ENCODE measurements around the gene RTEL1. TPM values are rescaled to one million over a fixed set of nuclear protein-coding genes. Genes with fewer than 3 reads are reported as not detected.

Gene RTEL1
- total RNA-seq, 1 experiment from 2014 or later, result 39.2 TPM

DNA sequence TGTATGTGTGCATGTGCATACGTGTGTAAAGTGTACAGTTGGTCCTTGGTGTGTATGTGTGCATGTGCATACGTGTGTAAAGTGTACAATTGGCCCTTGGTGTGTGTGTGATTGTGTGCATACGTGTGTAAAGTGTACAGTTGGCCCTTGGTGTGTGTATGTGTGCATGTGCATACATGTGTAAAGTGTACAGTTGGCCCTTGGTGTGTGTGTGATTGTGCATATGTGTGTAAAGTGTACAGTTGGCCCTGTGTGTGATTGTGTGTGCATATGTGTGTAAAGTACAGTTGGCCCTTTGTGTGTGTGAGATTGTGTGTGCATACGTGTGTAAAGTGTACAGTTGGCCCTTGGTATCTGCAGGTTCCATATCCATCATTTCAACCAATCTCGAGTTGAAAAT lies 73.3 kb downstream of the RTEL1 start:
- TF ChIP-seq, protein P1, sequence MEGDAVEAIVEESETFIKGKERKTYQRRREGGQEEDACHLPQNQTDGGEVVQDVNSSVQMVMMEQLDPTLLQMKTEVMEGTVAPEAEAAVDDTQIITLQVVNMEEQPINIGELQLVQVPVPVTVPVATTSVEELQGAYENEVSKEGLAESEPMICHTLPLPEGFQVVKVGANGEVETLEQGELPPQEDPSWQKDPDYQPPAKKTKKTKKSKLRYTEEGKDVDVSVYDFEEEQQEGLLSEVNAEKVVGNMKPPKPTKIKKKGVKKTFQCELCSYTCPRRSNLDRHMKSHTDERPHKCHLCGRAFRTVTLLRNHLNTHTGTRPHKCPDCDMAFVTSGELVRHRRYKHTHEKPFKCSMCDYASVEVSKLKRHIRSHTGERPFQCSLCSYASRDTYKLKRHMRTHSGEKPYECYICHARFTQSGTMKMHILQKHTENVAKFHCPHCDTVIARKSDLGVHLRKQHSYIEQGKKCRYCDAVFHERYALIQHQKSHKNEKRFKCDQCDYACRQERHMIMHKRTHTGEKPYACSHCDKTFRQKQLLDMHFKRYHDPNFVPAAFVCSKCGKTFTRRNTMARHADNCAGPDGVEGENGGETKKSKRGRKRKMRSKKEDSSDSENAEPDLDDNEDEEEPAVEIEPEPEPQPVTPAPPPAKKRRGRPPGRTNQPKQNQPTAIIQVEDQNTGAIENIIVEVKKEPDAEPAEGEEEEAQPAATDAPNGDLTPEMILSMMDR (IDR thresholded peaks at IDR 0.05; ENCODE audit: unreplicated experiment), result no peak
- intact Hi-C loops (cut with micrococcal nuclease), result no loop called here
- Mint-ChIP-seq H3K36me3 (ENCODE audit: insufficient read depth, unreplicated experiment) (peaks cover 33% of the 10 kb centered on the region), H3K27me3 (ENCODE audit: insufficient read depth, unreplicated experiment) (no peaks in the 10 kb centered on the region), H3K27ac (ENCODE audit: low read depth, unreplicated experiment) (no peak overlapping the region), H3K4me1 (ENCODE audit: insufficient read depth, unreplicated experiment) (no peaks in the 10 kb centered on the region), H3K4me3 (ENCODE audit: unreplicated experiment) (no peak overlapping the region), H3K9me3 (ENCODE audit: unreplicated experiment) (no peaks in the 10 kb centered on the region)
- CTCF ChIA-PET, result no interaction called here
- POLR2A ChIA-PET, result no interaction called here
- no peak for DNase-seq (ENCODE audit: unreplicated experiment)
- no TSS peak for BruUV-seq (replicated peaks)

DNA sequence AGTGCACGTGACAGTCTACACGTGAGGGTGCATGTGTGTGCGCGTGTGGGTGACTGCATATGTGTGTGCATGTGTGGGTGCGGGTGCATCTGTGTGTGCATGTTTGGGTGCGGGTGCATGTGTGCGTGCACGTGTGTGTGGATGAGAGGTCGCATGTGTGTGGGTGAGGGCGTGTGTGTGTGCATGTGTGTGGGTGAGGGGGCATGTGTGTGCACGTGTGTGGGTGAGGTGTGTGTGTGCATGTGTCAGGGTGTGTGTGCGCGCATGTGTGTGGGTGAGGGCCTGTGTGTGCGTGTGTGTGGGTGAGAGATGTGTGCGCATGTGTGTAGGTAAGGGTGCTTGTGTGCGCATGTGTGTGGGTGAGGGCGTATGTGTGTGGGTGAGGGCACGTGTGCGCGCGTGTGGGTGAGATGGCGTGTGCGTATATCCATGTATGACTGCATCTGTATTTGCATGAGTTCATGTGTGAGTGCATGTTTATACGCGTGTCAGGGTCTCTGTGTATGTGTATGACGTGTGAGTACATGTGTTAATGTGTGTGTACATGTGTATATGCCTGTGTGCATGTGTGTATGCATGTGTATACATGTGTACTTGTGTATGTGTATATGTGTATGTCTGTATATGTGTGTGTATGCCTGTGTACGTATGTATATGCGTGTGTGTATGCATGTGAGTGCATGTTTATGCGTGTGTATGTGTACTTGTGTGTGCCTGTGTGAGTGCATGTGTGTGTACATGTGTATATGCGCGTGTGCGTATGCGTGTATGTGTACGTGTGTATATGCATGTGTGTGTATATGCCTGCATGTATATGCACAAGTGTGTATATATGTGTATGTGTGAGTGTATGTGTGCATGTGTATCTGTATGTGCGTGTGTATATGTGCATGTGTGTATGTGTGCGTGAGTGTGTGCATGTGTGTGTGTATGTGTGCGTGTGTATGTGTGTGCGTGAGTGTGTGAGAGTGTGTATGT lies 74.3 kb downstream of the RTEL1 start:
- Mint-ChIP-seq H3K27me3 (ENCODE audit: insufficient read depth, unreplicated experiment) (no peaks in the 10 kb centered on the region), H3K27ac (ENCODE audit: low read depth, unreplicated experiment) (no peak overlapping the region), H3K4me3 (ENCODE audit: unreplicated experiment) (no peak overlapping the region), H3K4me1 (ENCODE audit: insufficient read depth, unreplicated experiment) (no peaks in the 10 kb centered on the region), H3K36me3 (ENCODE audit: insufficient read depth, unreplicated experiment) (peaks cover 28% of the 10 kb centered on the region), H3K9me3 (ENCODE audit: unreplicated experiment) (no peaks in the 10 kb centered on the region)
- POLR2A ChIA-PET, result interaction anchor here (1.8 kb wide), 1 partner anchor 25 kb away, joined by 5 read pairs; the partner anchor contains the start of genes ARFRP1 and ZGPAT
- BruUV-seq (replicated peaks), result no TSS peak
- no peak for DNase-seq (ENCODE audit: unreplicated experiment)
- intact Hi-C loops (cut with micrococcal nuclease), result no loop called here
- TF ChIP-seq, protein P1 (IDR thresholded peaks at IDR 0.05; ENCODE audit: unreplicated experiment), result no peak
- CTCF ChIA-PET, result no interaction called here

DNA sequence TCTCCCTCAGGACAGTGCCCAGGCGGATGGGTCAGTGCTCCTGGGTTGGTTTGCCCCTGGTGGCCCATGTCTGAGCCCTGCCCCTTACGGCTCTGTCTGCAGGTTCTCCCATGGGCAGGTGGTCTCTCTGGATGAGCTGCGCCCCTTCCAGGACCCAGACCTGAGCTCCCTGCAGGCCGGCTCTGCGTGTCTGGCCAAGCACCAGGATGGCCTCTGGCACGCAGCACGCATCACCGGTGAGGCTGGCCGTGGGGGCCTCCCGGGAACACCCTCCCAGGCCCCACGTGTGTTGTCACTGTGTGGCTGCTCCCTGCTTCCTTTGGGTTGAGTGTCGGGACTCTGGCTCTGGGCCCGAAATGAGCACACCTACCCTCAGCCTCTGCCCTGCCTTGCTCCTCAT lies 75.0 kb downstream of the RTEL1 start:
- ChIA-PET CTCF (no interaction called here), POLR2A (interaction anchor here (1.8 kb wide), 1 partner anchor 25 kb away, joined by 5 read pairs; the partner anchor contains the start of genes ARFRP1 and ZGPAT)
- no peak for DNase-seq (ENCODE audit: unreplicated experiment)
- Mint-ChIP-seq H3K27ac (ENCODE audit: low read depth, unreplicated experiment) (no peak overlapping the region), H3K36me3 (ENCODE audit: insufficient read depth, unreplicated experiment) (peaks cover 26% of the 10 kb centered on the region), H3K4me3 (ENCODE audit: unreplicated experiment) (no peak overlapping the region), H3K4me1 (ENCODE audit: insufficient read depth, unreplicated experiment) (no peaks in the 10 kb centered on the region), H3K9me3 (ENCODE audit: unreplicated experiment) (no peaks in the 10 kb centered on the region), H3K27me3 (ENCODE audit: insufficient read depth, unreplicated experiment) (no peaks in the 10 kb centered on the region)
- BruUV-seq (replicated peaks), result no TSS peak
- TF ChIP-seq, protein P1 (IDR thresholded peaks at IDR 0.05; ENCODE audit: unreplicated experiment), result no peak
- intact Hi-C loops (cut with micrococcal nuclease), result no loop called here

DNA sequence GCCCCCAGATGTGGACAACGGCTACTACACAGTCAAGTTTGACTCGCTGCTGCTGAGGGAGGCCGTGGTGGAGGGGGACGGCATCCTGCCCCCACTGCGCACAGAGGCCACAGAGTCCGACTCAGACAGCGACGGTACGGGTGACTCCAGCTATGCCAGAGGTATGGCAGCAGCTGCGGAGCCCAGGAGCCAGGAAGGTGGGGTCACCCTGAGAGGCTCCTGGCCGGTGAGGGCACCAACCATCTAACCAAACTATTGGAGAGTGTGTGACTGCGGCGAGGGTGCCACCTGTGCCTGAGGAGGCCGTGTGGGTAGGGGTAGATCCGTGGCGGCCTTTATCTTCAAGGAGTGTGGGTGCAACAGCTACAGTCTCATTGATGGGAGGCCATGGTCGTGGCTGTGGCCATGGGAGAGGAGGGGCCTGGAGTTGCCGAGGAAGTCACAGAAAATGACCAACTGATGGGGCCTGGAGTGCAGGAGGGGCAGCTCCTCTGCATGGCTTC lies 75.5 kb downstream of the RTEL1 start:
- no peak overlapping the region for H3K4me3 Mint-ChIP-seq (ENCODE audit: unreplicated experiment)
- ChIA-PET CTCF (no interaction called here), POLR2A (interaction anchor here (1.1 to 1.8 kb wide), 2 partner anchors 15 to 26 kb away, joined by 3 to 5 read pairs; partner anchors contain the start of genes ARFRP1 and ZGPAT)
- H3K4me1 Mint-ChIP-seq (ENCODE audit: insufficient read depth, unreplicated experiment), result no peaks in the 10 kb centered on the region
- H3K27ac Mint-ChIP-seq (ENCODE audit: low read depth, unreplicated experiment), result no peak overlapping the region
- no TSS peak for BruUV-seq (replicated peaks)
- H3K9me3 Mint-ChIP-seq (ENCODE audit: unreplicated experiment), result no peaks in the 10 kb centered on the region
- H3K27me3 Mint-ChIP-seq (ENCODE audit: insufficient read depth, unreplicated experiment), result no peaks in the 10 kb centered on the region
- H3K36me3 Mint-ChIP-seq (ENCODE audit: insufficient read depth, unreplicated experiment), result peaks cover 31% of the 10 kb centered on the region
- intact Hi-C loops (cut with micrococcal nuclease), result no loop called here
- TF ChIP-seq, protein P1 (IDR thresholded peaks at IDR 0.05; ENCODE audit: unreplicated experiment), result no peak
- DNase-seq (ENCODE audit: unreplicated experiment), result no peak

All from MCF 10A (cell line).